Measurements from ENCODE around the gene CCDC182.

The CCDC182 gene

DNA sequence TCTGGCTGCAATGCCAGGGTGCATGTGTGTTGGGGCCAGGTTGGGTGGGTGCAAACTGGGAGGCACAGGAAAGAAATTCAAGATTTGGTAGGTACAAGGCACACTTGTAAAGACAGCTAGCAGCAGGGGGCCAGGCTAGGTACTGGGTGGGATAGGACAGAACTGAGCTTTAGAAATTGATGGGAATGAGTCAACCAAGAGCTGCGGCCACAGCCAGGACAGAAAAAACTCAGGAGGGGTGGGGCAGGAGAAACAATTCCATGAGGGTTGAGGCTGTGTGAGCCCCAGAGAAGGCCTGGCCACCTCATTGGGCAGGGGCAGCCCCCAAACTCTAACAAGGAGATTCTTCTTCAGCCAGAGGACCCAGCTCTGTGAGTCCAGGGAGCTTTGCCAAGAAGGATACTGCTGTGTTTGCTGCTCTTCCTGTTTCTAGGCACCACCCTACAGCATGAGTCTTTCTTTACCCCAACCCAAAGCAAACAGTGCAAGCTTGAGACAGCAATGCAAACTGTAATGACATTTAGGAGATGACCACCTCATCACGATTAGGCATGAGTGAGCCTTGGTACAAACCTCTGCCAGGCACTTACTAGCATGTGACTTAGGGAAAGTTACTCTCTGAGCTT, 21.3 kb upstream of the CCDC182 start:
- Histone ChIP-seq H3K9me3 (ENCODE audit: low read length) (no peaks in the 10 kb centered on the region), H3K4me1 (ENCODE audit: insufficient read depth, low read length, severe bottlenecking) (no peaks in the 10 kb centered on the region), H3K9me2 (ENCODE audit: low read depth, low read length) (no peaks in the 10 kb centered on the region), H3K4me2 (ENCODE audit: low read length) (no peak overlapping the region), H3K27me3 (ENCODE audit: insufficient read depth, low read length) (0 out of 2 replicates have a peak, but pooled peaks cover 3% of the 10 kb centered on the region), H3K27ac (ENCODE audit: low read depth, low read length, poor library complexity, severe bottlenecking) (no peak overlapping the region), H3K4me3 (ENCODE audit: low read depth, low read length, poor library complexity, severe bottlenecking) (no peak overlapping the region), H3F3A (ENCODE audit: insufficient read depth, low read length) (no peaks in the 10 kb centered on the region), H4K20me1 (ENCODE audit: insufficient read depth, low read length) (no peaks in the 10 kb centered on the region), H3K79me2 (ENCODE audit: insufficient read depth, low read length) (no peaks in the 10 kb centered on the region), H3K36me3 (ENCODE audit: insufficient read depth, low read length) (no peaks in the 10 kb centered on the region), H2AFZ (ENCODE audit: low read length) (no peak overlapping the region), H3K9ac (ENCODE audit: low read length) (no peak overlapping the region)
- no peak for TF ChIP-seq EZH2 (IDR thresholded peaks at IDR 0.05; ENCODE audit: borderline replicate concordance, low read length)
- no peak for TF ChIP-seq CTCF (IDR thresholded peaks at IDR 0.05; ENCODE audit: low read length)

- Histone ChIP-seq H3F3A (ENCODE audit: insufficient read depth, low read length) (no peaks in the 10 kb centered on the region), H3K9me2 (ENCODE audit: low read depth, low read length) (no peaks in the 10 kb centered on the region), H3K9me3 (ENCODE audit: low read length) (no peaks in the 10 kb centered on the region), H3K4me2 (ENCODE audit: low read length) (no peak overlapping the region), H2AFZ (ENCODE audit: low read length) (no peak overlapping the region), H3K9ac (ENCODE audit: low read length) (no peak overlapping the region), H3K27ac (ENCODE audit: low read depth, low read length, poor library complexity, severe bottlenecking) (no peak overlapping the region), H4K20me1 (ENCODE audit: insufficient read depth, low read length) (no peaks in the 10 kb centered on the region), H3K27me3 (ENCODE audit: insufficient read depth, low read length) (0 out of 2 replicates have a peak, but pooled peaks cover 3% of the 10 kb centered on the region), H3K4me1 (ENCODE audit: insufficient read depth, low read length, severe bottlenecking) (no peaks in the 10 kb centered on the region), H3K79me2 (ENCODE audit: insufficient read depth, low read length) (no peaks in the 10 kb centered on the region), H3K4me3 (ENCODE audit: low read depth, low read length, poor library complexity, severe bottlenecking) (no peak overlapping the region), H3K36me3 (ENCODE audit: insufficient read depth, low read length) (no peaks in the 10 kb centered on the region)
- no peak for TF ChIP-seq EZH2 (IDR thresholded peaks at IDR 0.05; ENCODE audit: borderline replicate concordance, low read length)
- no peak for TF ChIP-seq CTCF (IDR thresholded peaks at IDR 0.05; ENCODE audit: low read length)
Measured at GRCh38 chr17:57762452-57763395, 17.6 kb upstream of the CCDC182 start.

DNA sequence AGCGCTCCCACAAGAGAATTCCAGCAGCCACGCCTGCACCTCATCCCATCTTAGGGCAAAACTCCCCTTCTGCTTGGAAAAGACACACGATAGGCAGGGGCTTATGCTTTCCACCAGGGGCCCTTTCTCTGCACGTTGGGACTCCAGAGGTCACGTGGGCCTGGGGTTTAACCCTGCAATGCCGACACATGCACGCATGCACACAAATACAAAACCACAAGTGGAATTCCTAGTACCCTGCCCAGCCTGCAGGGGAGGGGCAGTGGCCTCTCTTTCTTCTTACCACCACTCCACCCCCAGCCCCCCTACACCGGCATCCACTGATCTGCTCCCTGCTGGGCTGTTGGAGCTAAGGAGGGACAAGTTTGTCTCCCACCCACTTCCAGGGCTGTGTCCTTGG, 16.8 kb upstream of the CCDC182 start:
- Histone ChIP-seq H3K9me2 (ENCODE audit: low read depth, low read length) (no peaks in the 10 kb centered on the region), H3K4me3 (ENCODE audit: low read depth, low read length, poor library complexity, severe bottlenecking) (no peak overlapping the region), H3K9ac (ENCODE audit: low read length) (no peak overlapping the region)

More for the DNA sequence above, 16.8 kb upstream of the CCDC182 start:
- Histone ChIP-seq H4K20me1 (ENCODE audit: insufficient read depth, low read length) (no peaks in the 10 kb centered on the region), H3K9me3 (ENCODE audit: low read length) (no peaks in the 10 kb centered on the region), H3F3A (ENCODE audit: insufficient read depth, low read length) (no peaks in the 10 kb centered on the region), H2AFZ (ENCODE audit: low read length) (no peak overlapping the region), H3K36me3 (ENCODE audit: insufficient read depth, low read length) (no peaks in the 10 kb centered on the region), H3K79me2 (ENCODE audit: insufficient read depth, low read length) (no peaks in the 10 kb centered on the region), H3K4me2 (ENCODE audit: low read length) (no peak overlapping the region), H3K4me1 (ENCODE audit: insufficient read depth, low read length, severe bottlenecking) (no peaks in the 10 kb centered on the region), H3K27me3 (ENCODE audit: insufficient read depth, low read length) (0 out of 2 replicates have a peak, but pooled peaks cover 7% of the 10 kb centered on the region), H3K27ac (ENCODE audit: low read depth, low read length, poor library complexity, severe bottlenecking) (no peak overlapping the region)
- TF ChIP-seq CTCF (IDR thresholded peaks at IDR 0.05; ENCODE audit: low read length) (no peak), EZH2 (IDR thresholded peaks at IDR 0.05; ENCODE audit: borderline replicate concordance, low read length) (no peak)
